ENCODE measurements around the gene CISD1.
A peak's percentile ranks its signal among the peaks of the same experiment; 100 is the strongest.

Gene CISD1

GRCh38 chr10:58316874-58317273 lies 47.9 kb downstream of the CISD1 start:
- DNase-seq, result no peak

- DNase-seq, result no peak
These were observed 49.4 kb downstream of the CISD1 start for GRCh38 chr10:58318346-58318745.

- DNase-seq, result no peak
These were observed 50.6 kb downstream of the CISD1 start for GRCh38 chr10:58319599-58319998.

GRCh38 chr10:58320351-58321049 lies 51.5 kb downstream of the CISD1 start:
- DNase-seq, result no peak

- DNase-seq, result no peak
These were observed 53.3 kb downstream of the CISD1 start for GRCh38 chr10:58322072-58322834.

GRCh38 chr10:58322835-58323209 lies 53.9 kb downstream of the CISD1 start:
- no peak for DNase-seq

GRCh38 chr10:58326967-58327381 lies 58.0 kb downstream of the CISD1 start:
- DNase-seq, result no peak

GRCh38 chr10:58328233-58328632 lies 59.3 kb downstream of the CISD1 start:
- DNase-seq, result no peak

- DNase-seq, result no peak
These were observed 61.5 kb downstream of the CISD1 start for GRCh38 chr10:58330431-58330830.

GRCh38 chr10:58331646-58332045 lies 62.7 kb downstream of the CISD1 start:
- no peak for DNase-seq

GRCh38 chr10:58334817-58335305 lies 65.9 kb downstream of the CISD1 start, which contains the start of gene UBE2D1:
Gene UBE2D1, plus strand, starts transcription at chr10:58335006. Its CDS starts 196 bp downstream, at chr10:58335202.
- peak; percentile 64 for DNase-seq

- DNase-seq, result peak; percentile 58
These were observed 66.5 kb downstream of the CISD1 start for GRCh38 chr10:58335306-58336005.

GRCh38 chr10:58336242-58336641 lies 67.3 kb downstream of the CISD1 start:
- no peak for DNase-seq
